HG02981 (cell line): ENCODE data around the gene KIF3C.
"Not testable (repeated sequence)": the region's sequence is repeated elsewhere in the genome, so short reads cannot be mapped to it uniquely, and the experiment has no call there.

Experiments
- ATAC-seq: cut with Tn5 transposase; IDR thresholded peaks from one replicate; pipeline ENCODE4 v1.9.1; 2021; ENCODE audit warnings: mild to moderate bottlenecking, moderate library complexity; ENCODE audit not compliant: unreplicated experiment

KIF3C gene

GRCh38 chr2:25982273-25982967 is at the start of gene KIF3C:
KIF3C (minus strand) TSS chr2:25982497; CDS start chr2:25981917, 580 bp downstream.
- peak; percentile 49 for ATAC-seq

- not testable (repeated sequence) for ATAC-seq
These were observed 45.8 kb upstream of the KIF3C start for GRCh38 chr2:26028083-26028482.

GRCh38 chr2:26025509-26025908 is 43.2 kb upstream of the KIF3C start:
- ATAC-seq, result no peak

GRCh38 chr2:26024260-26024659 is 42.0 kb upstream of the KIF3C start:
- ATAC-seq, result no peak

GRCh38 chr2:26020231-26020640 is 37.9 kb upstream of the KIF3C start:
- no peak for ATAC-seq

- ATAC-seq, result no peak
These were observed 36.1 kb upstream of the KIF3C start for GRCh38 chr2:26018184-26019055.

- no peak for ATAC-seq
These were observed 35.3 kb upstream of the KIF3C start for GRCh38 chr2:26017464-26018183.

GRCh38 chr2:26016706-26017045 is 34.4 kb upstream of the KIF3C start:
- ATAC-seq, result not testable (repeated sequence)

- no peak for ATAC-seq
These were observed 33.9 kb upstream of the KIF3C start for GRCh38 chr2:26016012-26016705.

- ATAC-seq, result no peak
These were observed 31.4 kb upstream of the KIF3C start for GRCh38 chr2:26013668-26014067.

- no peak for ATAC-seq
These were observed 29.9 kb upstream of the KIF3C start for GRCh38 chr2:26011990-26012856.

- ATAC-seq, result no peak
These were observed 29.3 kb upstream of the KIF3C start for GRCh38 chr2:26011609-26011989.

GRCh38 chr2:26010943-26011342 is 28.6 kb upstream of the KIF3C start:
- ATAC-seq, result no peak

- ATAC-seq, result no peak
These were observed 27.3 kb upstream of the KIF3C start for GRCh38 chr2:26009567-26009963.

GRCh38 chr2:26008851-26009566 is 26.7 kb upstream of the KIF3C start:
- ATAC-seq, result no peak

- ATAC-seq, result no peak
These were observed 25.8 kb upstream of the KIF3C start for GRCh38 chr2:26008095-26008494.

- no peak for ATAC-seq
These were observed 20.5 kb upstream of the KIF3C start for GRCh38 chr2:26002632-26003310.

GRCh38 chr2:26001743-26002351 is 19.6 kb upstream of the KIF3C start:
- ATAC-seq, result no peak
